Measurements from ENCODE around the gene STAB2.

DNA sequence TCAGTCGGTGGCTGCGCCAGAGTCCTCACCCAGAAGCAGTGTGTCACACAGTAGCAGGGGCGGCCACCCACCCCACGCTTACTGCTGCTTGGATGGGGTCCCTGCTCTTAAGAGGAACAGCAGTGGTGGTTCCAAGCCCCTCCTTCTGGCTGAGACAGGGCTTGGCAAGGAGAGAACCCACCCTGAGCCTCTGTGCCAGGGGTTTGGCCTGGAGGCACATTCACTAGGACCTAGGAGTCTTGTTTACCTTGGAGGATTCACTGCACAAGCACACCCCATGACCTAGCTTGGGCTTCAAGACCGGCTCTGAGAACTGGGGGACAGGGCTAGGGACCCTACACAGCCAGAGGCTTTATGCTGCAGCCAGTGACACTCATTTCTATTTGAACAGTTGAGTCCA is 175.4 kb downstream of the STAB2 start:
- TF ChIP-seq, protein P1, sequence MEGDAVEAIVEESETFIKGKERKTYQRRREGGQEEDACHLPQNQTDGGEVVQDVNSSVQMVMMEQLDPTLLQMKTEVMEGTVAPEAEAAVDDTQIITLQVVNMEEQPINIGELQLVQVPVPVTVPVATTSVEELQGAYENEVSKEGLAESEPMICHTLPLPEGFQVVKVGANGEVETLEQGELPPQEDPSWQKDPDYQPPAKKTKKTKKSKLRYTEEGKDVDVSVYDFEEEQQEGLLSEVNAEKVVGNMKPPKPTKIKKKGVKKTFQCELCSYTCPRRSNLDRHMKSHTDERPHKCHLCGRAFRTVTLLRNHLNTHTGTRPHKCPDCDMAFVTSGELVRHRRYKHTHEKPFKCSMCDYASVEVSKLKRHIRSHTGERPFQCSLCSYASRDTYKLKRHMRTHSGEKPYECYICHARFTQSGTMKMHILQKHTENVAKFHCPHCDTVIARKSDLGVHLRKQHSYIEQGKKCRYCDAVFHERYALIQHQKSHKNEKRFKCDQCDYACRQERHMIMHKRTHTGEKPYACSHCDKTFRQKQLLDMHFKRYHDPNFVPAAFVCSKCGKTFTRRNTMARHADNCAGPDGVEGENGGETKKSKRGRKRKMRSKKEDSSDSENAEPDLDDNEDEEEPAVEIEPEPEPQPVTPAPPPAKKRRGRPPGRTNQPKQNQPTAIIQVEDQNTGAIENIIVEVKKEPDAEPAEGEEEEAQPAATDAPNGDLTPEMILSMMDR (IDR thresholded peaks at IDR 0.05): no peak
- no peak for TF ChIP-seq ZFX (IDR thresholded peaks at IDR 0.05; ENCODE audit: borderline replicate concordance)
